ENCODE data around the gene LYPD6.

LYPD6 gene

DNA sequence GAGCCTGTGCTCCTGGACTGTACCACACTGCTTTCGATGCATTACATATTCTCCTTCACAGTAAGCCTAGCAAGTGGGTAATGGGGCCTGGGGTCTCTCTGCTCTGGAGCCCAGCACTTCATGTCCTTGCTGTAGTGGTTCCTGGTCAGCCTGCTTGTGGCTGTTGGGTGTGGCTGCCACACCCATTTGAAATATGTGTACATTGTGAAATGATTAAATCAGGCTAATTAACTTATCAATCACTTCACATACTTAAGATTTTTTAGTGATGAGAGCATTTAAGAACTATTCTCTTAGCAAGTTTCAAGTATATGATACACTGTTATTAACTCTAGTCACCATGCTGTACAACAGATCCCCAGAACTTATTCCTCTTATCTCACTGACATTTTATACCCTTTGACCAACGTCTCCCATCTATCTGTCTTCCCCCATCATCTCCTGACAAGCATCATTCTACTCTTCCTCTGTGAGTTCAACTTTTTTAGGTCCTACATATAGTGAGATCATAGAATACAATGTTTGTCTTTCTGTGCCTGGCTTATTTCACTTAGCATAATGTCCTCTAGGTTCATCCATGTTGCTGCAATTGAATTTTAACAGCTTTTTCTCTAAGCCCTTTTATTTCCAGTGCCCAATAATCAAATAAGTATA lies 92.1 kb downstream of the LYPD6 start:
- no peak overlapping the region for H3K27ac ChIP-seq
- TF ChIP-seq, protein P1, sequence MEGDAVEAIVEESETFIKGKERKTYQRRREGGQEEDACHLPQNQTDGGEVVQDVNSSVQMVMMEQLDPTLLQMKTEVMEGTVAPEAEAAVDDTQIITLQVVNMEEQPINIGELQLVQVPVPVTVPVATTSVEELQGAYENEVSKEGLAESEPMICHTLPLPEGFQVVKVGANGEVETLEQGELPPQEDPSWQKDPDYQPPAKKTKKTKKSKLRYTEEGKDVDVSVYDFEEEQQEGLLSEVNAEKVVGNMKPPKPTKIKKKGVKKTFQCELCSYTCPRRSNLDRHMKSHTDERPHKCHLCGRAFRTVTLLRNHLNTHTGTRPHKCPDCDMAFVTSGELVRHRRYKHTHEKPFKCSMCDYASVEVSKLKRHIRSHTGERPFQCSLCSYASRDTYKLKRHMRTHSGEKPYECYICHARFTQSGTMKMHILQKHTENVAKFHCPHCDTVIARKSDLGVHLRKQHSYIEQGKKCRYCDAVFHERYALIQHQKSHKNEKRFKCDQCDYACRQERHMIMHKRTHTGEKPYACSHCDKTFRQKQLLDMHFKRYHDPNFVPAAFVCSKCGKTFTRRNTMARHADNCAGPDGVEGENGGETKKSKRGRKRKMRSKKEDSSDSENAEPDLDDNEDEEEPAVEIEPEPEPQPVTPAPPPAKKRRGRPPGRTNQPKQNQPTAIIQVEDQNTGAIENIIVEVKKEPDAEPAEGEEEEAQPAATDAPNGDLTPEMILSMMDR (conservative IDR thresholded peaks at IDR 0.05), result no peak

DNA sequence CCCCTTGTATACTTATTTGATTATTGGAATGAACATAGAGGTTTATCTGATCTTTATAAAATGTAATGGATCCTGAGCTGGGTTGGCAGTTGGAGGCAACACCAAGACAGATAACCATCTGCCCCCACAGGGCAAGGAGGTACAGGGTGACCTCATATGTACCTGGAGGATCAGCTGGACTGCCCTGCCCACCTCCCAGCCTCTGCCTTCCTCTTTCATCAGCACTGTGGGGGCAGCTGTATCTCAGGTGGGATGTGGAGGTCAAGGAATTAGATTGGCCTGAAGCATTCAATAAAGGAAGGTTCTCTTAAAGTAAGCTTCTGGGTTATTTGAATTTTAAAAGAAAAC lies 92.6 kb downstream of the LYPD6 start:
- no peak overlapping the region for H3K27ac ChIP-seq
- TF ChIP-seq, protein P1 (conservative IDR thresholded peaks at IDR 0.05), result no peak

DNA sequence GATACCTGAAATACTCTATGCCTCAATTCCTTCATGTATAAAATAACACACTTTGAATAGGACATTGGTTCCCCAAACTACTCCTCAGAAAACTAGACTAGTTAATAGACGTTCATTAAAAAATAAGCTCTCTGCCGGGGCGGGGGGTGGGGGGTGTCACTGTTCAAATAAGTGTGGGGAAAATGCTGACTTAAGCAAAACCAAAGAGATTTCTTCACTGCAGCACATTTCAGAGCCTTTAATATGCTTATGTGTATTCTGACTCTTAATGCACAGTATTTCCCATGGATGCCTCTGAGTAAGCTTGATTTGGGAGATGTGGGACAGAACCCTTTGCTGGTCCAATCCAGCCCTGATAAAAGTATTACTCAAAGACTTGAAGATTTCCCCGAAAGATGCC lies 93.2 kb downstream of the LYPD6 start:
- TF ChIP-seq, protein P1 (conservative IDR thresholded peaks at IDR 0.05), result no peak
- H3K27ac ChIP-seq, result no peak overlapping the region

DNA sequence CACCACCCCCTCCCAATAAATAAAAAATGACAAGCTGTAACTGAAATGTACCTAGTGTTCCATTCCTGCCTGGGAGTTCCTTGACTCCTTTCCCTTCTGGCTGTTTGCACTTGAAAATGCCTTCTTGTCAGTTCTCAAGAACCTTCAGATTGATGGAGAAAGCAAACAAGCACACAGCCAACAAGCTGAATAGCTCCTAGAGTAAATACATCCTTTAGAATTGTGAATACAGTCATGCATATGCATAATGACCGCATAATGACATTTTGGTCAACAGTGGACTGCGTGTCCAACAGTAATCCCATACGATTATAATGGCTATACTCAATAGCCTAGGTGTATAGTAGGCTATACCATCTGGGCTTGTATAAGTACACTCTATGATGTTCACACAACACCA lies 97.0 kb downstream of the LYPD6 start:
- TF ChIP-seq, protein P1 (conservative IDR thresholded peaks at IDR 0.05), result no peak
- H3K27ac ChIP-seq, result no peak overlapping the region

DNA sequence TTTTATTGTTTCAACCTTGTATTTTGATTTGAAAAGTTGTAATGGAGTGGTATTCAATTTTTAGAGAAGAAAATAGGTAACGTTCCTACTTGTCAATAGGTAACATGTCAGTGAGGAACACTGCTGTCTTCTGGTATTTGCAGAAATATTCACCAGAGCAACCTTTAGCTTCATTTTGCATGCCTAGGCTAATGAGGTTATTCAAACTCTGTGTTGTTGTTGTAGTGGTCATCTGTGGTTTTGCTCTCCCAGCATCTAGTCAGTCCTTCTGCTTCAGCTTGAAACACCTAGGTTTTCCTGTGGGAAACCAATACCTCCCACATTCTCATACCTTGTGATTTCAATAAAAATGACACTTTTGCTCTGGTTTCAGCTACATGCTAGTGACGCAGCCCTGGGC lies 98.4 kb downstream of the LYPD6 start:
- TF ChIP-seq, protein P1 (conservative IDR thresholded peaks at IDR 0.05), result no peak
- H3K27ac ChIP-seq, result no peak overlapping the region

DNA sequence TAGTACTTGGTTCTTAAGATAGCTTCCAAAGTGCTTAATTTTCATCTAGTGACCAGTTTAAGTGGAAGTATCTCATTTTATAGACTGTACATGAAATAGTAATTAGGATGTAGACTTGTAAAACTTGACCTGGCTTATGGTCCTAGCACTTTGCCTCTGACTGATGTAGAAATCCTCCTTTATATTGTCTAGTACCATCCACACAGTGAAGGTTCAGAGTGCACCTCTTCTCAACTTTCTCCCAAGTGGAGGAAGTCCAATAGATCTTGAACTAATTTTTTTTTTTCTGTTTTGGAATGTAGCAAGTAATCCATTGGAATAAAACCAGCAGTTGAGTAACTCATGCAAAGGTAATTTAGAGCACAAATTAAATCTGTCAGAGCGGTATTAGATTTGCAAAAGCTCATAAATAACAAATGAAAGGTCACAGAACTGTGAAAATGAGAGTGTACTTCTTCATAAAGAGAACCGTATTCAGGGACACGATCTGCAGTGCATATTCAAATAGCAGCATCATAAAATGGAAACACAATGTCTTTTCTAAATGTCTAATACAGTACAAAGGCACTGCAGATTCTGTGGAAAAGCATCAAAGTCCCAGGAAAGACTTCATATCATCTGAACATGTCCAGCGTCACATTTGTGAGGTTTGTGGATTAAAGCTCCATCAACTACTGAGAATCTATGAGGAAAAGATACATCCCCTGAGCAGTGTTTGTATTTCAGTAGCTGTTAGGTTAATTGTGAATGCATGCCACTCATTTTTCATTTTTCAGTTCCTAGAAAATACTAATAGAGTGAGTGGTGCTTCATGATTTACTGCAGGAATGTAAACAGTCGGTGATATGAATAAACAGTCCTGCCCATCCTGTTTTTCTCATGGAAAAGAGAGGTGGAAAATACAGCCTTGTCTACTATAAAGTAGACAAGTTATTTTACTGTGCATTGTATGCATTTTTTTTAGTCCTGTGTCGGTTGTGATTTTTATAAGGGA lies 100.7 kb downstream of the LYPD6 start:
- no peak overlapping the region for H3K27ac ChIP-seq
- TF ChIP-seq, protein P1 (conservative IDR thresholded peaks at IDR 0.05), result no peak

DNA sequence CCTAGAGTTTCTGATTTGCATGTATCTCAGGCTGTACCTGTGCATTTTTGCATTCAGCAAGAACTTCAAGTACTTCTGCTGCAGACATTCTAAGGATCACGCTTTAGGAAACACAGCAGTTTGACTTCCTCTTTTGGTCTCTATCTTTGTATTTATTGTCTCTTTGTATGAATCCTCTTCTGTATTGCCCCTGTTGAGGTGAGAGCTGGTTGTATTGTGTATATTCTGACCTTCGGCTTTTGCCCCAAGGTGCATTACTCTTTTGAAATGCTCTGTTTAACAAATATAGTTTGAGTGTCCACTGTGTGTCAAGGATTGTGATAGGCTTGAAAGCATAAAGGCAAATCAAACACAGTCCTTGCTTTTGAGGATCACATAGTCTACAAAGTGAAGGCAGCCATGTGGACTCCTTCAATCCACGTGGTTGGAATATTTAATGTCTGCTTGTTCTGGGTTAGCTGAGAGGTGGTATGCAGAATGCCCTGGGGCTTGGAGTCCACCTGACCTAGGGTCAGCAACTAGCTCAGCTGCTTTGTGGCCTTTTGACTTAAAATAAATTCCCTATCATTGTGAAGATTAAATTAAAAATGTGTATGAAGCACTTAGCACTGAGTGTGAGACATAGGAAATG lies 108.1 kb downstream of the LYPD6 start:
- TF ChIP-seq, protein P1 (conservative IDR thresholded peaks at IDR 0.05), result no peak
- H3K27ac ChIP-seq, result no peak overlapping the region
